Endothelial cell of umbilical vein (primary cell): ENCODE data around the gene ZKSCAN2. TPM values are rescaled to one million over a fixed set of nuclear protein-coding genes. Genes with fewer than 3 reads are reported as not detected.

Experiments used
- BruUV-seq: library from RNA; stranded (reverse); fragments of 400-500 nt; replicated peaks from 2 replicates; lab custom pipeline; 2021; lab: Mats Ljungman, UMichigan
- CTCF ChIA-PET: fragments of 300-600, 350-600 bp; sonication (Branson Sonifier 250); formaldehyde crosslinking; loops from one replicate; lab custom pipeline; 2021; ENCODE audit warnings: antibody characterized with exemption, inconsistent platforms; lab: Charles Lee
- POLR2A ChIA-PET: fragments of 300-600, 350-600 bp; sonication (Branson Sonifier 250); formaldehyde crosslinking; loops from one replicate; lab custom pipeline; 2021; ENCODE audit warnings: antibody characterized with exemption, inconsistent platforms; lab: Charles Lee
- DNase-seq: peaks from one replicate; pipeline ENCODE4 v3.0.0-alpha.2; 2011; ENCODE audit warnings: low read depth, low spot score
- FAIRE-seq: peaks from 2 replicates; lab custom pipeline; 2011; peaks lifted over from hg19 to GRCh38; lab: Jason Lieb, UNC
- H2AFZ ChIP-seq: 2 replicates; pipeline ENCODE4 v1.6.0; 2012; ENCODE audit warnings: low read depth, low read length, control low read depth, inconsistent platforms
- H3K27ac ChIP-seq: 2 replicates; pipeline ENCODE4 v1.5.1; 2011; ENCODE audit warnings: low read depth, mild to moderate bottlenecking, control low read depth, low read length, moderate library complexity; ENCODE audit not compliant: insufficient read depth
- H3K27me3 ChIP-seq, 2 experiments: 2 replicates each; pipeline versions ENCODE4 v1.6.0 to v1.6.1; 2011; ENCODE audit warnings: low read length in 2 of 2, mixed read lengths in 1 of 2; ENCODE audit not compliant: control insufficient read depth in 2 of 2, insufficient read depth in 2 of 2
- H3K36me3 ChIP-seq, 2 experiments: 2 replicates in 1 of 2; 3 replicates in 1 of 2; pipeline ENCODE4 v1.5.1; 2011; ENCODE audit warnings: low read length in 2 of 2, mild to moderate bottlenecking in 1 of 2, moderate library complexity in 1 of 2; ENCODE audit not compliant: control insufficient read depth in 2 of 2, insufficient read depth in 2 of 2; ENCODE audit errors: extremely low read depth in 1 of 2
- H3K4me1 ChIP-seq: 3 replicates; pipeline ENCODE4 v1.5.1; 2011; ENCODE audit warnings: mild to moderate bottlenecking, low read length; ENCODE audit not compliant: control insufficient read depth, insufficient read depth; ENCODE audit errors: extremely low read depth
- H3K4me2 ChIP-seq: 2 replicates; pipeline ENCODE4 v1.6.1; 2011; ENCODE audit warnings: low read length, control low read depth, mixed read lengths; ENCODE audit not compliant: insufficient read depth
- H3K4me3 ChIP-seq, 3 experiments: fragments of 200-600 bp in 1 of 3; sonication (generic), shearing (Covaris generic) in 1 of 3; replicated peaks in 1 of 3; 2 replicates each; pipeline ENCODE4 v1.5.1; 2011 to 2016; ENCODE audit warnings: control low read depth in 3 of 3, low read length in 3 of 3, mild to moderate bottlenecking in 2 of 3, inconsistent platforms in 1 of 3, low read depth in 1 of 3, moderate library complexity in 1 of 3; ENCODE audit not compliant: insufficient read depth in 1 of 3
- H3K79me2 ChIP-seq: 2 replicates; pipeline ENCODE4 v1.6.0; 2012; ENCODE audit warnings: low read length, inconsistent platforms; ENCODE audit not compliant: control insufficient read depth, insufficient read depth
- H3K9ac ChIP-seq: replicated peaks from 2 replicates; pipeline ENCODE3; 2011; ENCODE audit warnings: low read length, control low read depth; ENCODE audit not compliant: insufficient read depth; ENCODE audit errors: extremely low read depth
- H3K9me1 ChIP-seq: replicated peaks from 3 replicates; pipeline ENCODE4 v1.6.0; 2011; ENCODE audit warnings: mild to moderate bottlenecking, low read length; ENCODE audit not compliant: control insufficient read depth, insufficient read depth; ENCODE audit errors: extremely low read depth
- H3K9me3 ChIP-seq: replicated peaks from 2 replicates; pipeline ENCODE4 v1.5.1; 2012; ENCODE audit warnings: low read length, inconsistent platforms; ENCODE audit not compliant: control insufficient read depth, insufficient read depth
- H4K20me1 ChIP-seq: replicated peaks from 2 replicates; pipeline ENCODE3; 2011; ENCODE audit warnings: mild to moderate bottlenecking, low read length; ENCODE audit not compliant: control insufficient read depth, insufficient read depth; ENCODE audit errors: extremely low read depth
- EZH2 ChIP-seq: IDR thresholded peaks from 2 replicates; pipeline ENCODE4 v1.6.1; 2012; ENCODE audit warnings: borderline replicate concordance, low read depth, mild to moderate bottlenecking, moderate library complexity, low read length, inconsistent platforms; ENCODE audit not compliant: severe bottlenecking
- FOS ChIP-seq: IDR thresholded peaks from 2 replicates; pipeline ENCODE4 v1.6.1; 2011; ENCODE audit warnings: mild to moderate bottlenecking, low read length, moderate library complexity, borderline replicate concordance; ENCODE audit not compliant: insufficient read depth
- GATA2 ChIP-seq: IDR thresholded peaks from 2 replicates; pipeline ENCODE4 v1.7.0; 2011; ENCODE audit warnings: low read depth, mild to moderate bottlenecking, moderate library complexity, mixed read lengths, low read length; ENCODE audit not compliant: insufficient read length, insufficient read depth
- JUN ChIP-seq: IDR thresholded peaks from 2 replicates; pipeline ENCODE4 v1.6.1; 2011; ENCODE audit warnings: borderline replicate concordance, low read depth; ENCODE audit not compliant: insufficient read length, insufficient read depth
- MYC ChIP-seq: IDR thresholded peaks from one replicate; pipeline ENCODE4 v1.6.1; 2011; ENCODE audit warnings: mild to moderate bottlenecking, low read depth, low read length
- POLR2A ChIP-seq: IDR thresholded peaks from 2 replicates; pipeline ENCODE4 v1.6.1; 2012; ENCODE audit warnings: low read depth, mild to moderate bottlenecking, control low read depth, low read length
- POLR2AphosphoS5 ChIP-seq: IDR thresholded peaks from 2 replicates; pipeline ENCODE4 v1.6.1; 2012; ENCODE audit warnings: low read depth, mild to moderate bottlenecking, control low read depth, low read length, moderate library complexity; ENCODE audit not compliant: insufficient read depth
- dilution Hi-C: fragments of 300-500 bp; cut with MboI; formaldehyde crosslinking; loops from one replicate; pipeline ENCODE4 v1.15.0; 2019; ENCODE audit warnings: low sequenced_read_pairs; ENCODE audit not compliant: extremely low pct_ligation_motif_present
- intact Hi-C: fragments of 100-400 bp; cut with micrococcal nuclease; formaldehyde crosslinking; loops from one replicate; pipeline ENCODE4 v1.10.0; 2022
- polyA plus RNA-seq, 4 experiments: library from polyadenylated mRNA; depleted of rRNA in 3 of 4; stranded (reverse) in 3 of 4; unstranded in 1 of 4; fragments of >200 nt; gene quantifications; 2 replicates each; pipeline versions ENCODE4 v1.2.1 to v1.2.3, GENCODE V29; 2011 to 2012; ENCODE audit warnings: missing spikeins in 1 of 4
- total RNA-seq: library from RNA; stranded (reverse); gene quantifications from 2 replicates; pipeline ENCODE4 v1.2.3, GENCODE V29; 2021
- TF ChIP-seq, protein P1 (sequence below): IDR thresholded peaks from 2 replicates; pipeline ENCODE4 v1.6.1; 2011; ENCODE audit not compliant: insufficient read depth, insufficient read length
- TF ChIP-seq, protein P2 (sequence below), 2 donors: IDR thresholded peaks; 1 replicate in 1 of 2; 2 replicates in 1 of 2; pipeline ENCODE4 v1.5.1; 2011; ENCODE audit warnings: low read length in 2 of 2, mild to moderate bottlenecking in 2 of 2, moderate library complexity in 2 of 2, control low read depth in 1 of 2, inconsistent platforms in 1 of 2, low read depth in 1 of 2; ENCODE audit not compliant: insufficient read depth in 1 of 2; ENCODE audit errors: extremely low read depth in 1 of 2

The ZKSCAN2 gene
- total and polyA plus RNA-seq, 2 donors (not counting 3 experiments of a cell fraction or from before 2014, with no cell fraction given), result 1.4 to 4.7 TPM

DNA sequence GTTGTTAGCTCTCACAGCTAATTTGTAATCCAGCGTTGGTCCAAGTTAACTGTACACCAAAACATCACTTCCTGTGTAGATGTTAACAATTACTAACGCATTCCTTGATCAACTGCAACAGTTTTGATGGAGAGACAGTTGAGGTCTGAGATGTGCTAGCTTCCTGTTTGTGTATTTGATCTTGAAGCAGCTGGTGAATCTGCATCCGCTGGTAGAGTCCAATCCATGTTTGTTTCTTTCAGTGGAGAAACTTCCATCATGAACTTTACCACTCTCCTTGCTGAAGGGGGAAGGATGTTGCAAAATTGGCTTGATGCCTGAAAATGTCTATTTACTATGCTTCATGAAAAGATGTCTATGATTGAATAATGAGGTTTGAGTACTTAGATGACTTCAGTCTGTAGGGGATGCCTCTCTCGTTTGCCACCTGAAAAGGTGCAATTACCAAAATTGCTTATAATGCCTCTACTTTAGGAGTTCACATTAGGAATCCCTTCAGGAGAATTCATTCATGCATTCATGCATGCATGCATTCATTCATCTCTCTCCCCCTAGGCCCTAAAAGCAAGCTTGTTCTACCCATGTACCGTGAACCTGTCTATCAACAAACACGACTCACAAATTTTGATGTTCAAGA, 39.6 kb upstream of the ZKSCAN2 start:
- intact Hi-C loops, result no loop called here
- Histone ChIP-seq H2AFZ (no peak overlapping the region), H3K36me3 (no peaks in the 10 kb centered on the region), H3K9ac (no peak overlapping the region), H3K27ac (no peak overlapping the region), H3K79me2 (no peaks in the 10 kb centered on the region), H4K20me1 (no peaks in the 10 kb centered on the region), H3K4me2 (no peak overlapping the region), H3K9me1 (no peaks in the 10 kb centered on the region), H3K27me3 (no peaks in the 10 kb centered on the region), H3K4me1 (no peaks in the 10 kb centered on the region), H3K4me3 (no peak overlapping the region), H3K9me3 (no peaks in the 10 kb centered on the region)
- DNase-seq, result no peak
- CTCF ChIA-PET, result no interaction called here
- TF ChIP-seq EZH2 (no peak), POLR2AphosphoS5 (no peak), MYC (no peak), FOS (no peak), JUN (no peak), POLR2A (no peak), GATA2 (no peak)
- TF ChIP-seq, protein P1, sequence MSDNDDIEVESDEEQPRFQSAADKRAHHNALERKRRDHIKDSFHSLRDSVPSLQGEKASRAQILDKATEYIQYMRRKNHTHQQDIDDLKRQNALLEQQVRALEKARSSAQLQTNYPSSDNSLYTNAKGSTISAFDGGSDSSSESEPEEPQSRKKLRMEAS, result no peak
- TF ChIP-seq, protein P2, sequence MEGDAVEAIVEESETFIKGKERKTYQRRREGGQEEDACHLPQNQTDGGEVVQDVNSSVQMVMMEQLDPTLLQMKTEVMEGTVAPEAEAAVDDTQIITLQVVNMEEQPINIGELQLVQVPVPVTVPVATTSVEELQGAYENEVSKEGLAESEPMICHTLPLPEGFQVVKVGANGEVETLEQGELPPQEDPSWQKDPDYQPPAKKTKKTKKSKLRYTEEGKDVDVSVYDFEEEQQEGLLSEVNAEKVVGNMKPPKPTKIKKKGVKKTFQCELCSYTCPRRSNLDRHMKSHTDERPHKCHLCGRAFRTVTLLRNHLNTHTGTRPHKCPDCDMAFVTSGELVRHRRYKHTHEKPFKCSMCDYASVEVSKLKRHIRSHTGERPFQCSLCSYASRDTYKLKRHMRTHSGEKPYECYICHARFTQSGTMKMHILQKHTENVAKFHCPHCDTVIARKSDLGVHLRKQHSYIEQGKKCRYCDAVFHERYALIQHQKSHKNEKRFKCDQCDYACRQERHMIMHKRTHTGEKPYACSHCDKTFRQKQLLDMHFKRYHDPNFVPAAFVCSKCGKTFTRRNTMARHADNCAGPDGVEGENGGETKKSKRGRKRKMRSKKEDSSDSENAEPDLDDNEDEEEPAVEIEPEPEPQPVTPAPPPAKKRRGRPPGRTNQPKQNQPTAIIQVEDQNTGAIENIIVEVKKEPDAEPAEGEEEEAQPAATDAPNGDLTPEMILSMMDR (IDR thresholded peaks at IDR 0.05; ENCODE audit: extremely low read depth in 1 of 2, insufficient read depth in 1 of 2, low read depth in 1 of 2, low read length in 2 of 2), result no peak
- BruUV-seq, result no TSS peak
- dilution Hi-C loops, result no loop called here
- POLR2A ChIA-PET, result no interaction called here
- no peak for FAIRE-seq
